A673 (cell line): ENCODE data around the gene FBLN1.

Experiments
- EZH2 ChIP-seq: fragments of 200-600 bp; sonication (generic); IDR thresholded peaks from 2 replicates; pipeline ENCODE4 v1.6.1; 2017; ENCODE audit warnings: borderline replicate concordance, low read depth, mild to moderate bottlenecking, mixed read lengths, antibody characterized with exemption, low read length; ENCODE audit not compliant: poor library complexity, severe bottlenecking
- TF ChIP-seq, protein P1 (sequence below): fragments of 300-800, 200-600 bp; sonication (generic); conservative IDR thresholded peaks from 2 replicates; pipeline ENCODE4 v1.5.1; 2017; ENCODE audit warnings: low read depth, mild to moderate bottlenecking, antibody characterized with exemption, low read length, moderate library complexity, mixed read lengths

DNA sequence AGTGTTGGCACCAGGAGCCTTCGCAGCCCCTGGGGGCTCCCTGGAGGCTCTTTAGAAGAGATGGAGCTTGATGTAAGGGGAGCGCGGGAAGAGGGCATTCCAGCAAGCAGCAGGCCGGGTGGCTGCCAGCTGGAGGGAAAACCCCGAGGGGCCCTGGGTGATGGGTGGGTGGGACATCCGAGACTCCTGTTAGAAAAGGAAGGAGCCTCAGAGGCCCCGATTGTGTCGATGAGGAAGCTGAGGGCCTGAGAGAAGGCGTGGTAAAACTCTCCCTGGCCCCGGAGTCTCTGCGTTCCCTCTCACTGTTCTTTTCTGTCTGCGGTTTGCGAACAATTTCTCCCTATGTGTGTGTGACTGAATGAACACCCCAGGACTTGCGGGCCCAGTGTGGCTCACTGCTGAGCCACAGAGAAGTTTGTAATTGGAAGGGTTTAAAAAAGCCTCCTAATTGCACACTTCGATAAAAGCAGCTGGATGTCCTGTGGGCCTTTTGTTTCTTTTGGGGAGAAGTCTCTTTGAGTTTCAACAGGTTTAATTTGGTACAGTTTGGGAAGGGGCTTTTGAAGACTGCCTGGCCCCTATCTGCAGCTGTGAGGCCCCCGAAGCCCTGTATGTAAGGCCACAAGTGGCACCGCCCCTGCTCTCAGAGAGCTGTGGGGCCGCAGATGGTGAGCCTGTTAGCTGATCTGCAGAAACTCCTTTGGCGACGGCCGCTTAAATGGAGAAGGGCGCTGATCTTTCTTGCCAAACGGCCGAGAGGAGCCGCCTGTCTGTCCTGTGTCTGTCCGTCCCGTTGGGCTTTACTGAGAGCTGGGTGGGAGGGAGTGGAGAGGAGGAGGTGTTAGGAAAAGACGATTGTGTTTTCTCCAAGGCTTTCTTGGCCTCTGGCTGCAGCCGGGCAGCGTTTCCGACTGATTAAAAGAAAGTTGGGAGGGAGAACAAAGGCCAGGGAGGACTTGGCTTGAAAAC lies 2.0 kb downstream of the FBLN1 start:
- TF ChIP-seq, protein P1, sequence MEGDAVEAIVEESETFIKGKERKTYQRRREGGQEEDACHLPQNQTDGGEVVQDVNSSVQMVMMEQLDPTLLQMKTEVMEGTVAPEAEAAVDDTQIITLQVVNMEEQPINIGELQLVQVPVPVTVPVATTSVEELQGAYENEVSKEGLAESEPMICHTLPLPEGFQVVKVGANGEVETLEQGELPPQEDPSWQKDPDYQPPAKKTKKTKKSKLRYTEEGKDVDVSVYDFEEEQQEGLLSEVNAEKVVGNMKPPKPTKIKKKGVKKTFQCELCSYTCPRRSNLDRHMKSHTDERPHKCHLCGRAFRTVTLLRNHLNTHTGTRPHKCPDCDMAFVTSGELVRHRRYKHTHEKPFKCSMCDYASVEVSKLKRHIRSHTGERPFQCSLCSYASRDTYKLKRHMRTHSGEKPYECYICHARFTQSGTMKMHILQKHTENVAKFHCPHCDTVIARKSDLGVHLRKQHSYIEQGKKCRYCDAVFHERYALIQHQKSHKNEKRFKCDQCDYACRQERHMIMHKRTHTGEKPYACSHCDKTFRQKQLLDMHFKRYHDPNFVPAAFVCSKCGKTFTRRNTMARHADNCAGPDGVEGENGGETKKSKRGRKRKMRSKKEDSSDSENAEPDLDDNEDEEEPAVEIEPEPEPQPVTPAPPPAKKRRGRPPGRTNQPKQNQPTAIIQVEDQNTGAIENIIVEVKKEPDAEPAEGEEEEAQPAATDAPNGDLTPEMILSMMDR: no peak
- TF ChIP-seq EZH2: no peak
